ENCODE data around the gene C19orf38.
A peak's percentile ranks its signal among the peaks of the same experiment; 100 is the strongest.
"Not testable (repeated sequence)": the region's sequence is repeated elsewhere in the genome, so short reads cannot be mapped to it uniquely, and the experiment has no call there.

C19orf38 gene

GRCh38 chr19:10820173-10820572 is 28.0 kb upstream of the C19orf38 start:
- DNase-seq (ENCODE audit: low spot score) (no peak), FAIRE-seq (no peak)

GRCh38 chr19:10823690-10824089 is 24.5 kb upstream of the C19orf38 start:
- FAIRE-seq, result no peak

GRCh38 chr19:10826231-10826630 is 22.0 kb upstream of the C19orf38 start:
- FAIRE-seq, result no peak
- no peak for DNase-seq (ENCODE audit: low spot score)

More at GRCh38 chr19:10823690-10824089, 24.5 kb upstream of the C19orf38 start:
- no peak for DNase-seq (ENCODE audit: low spot score)

- DNase-seq (ENCODE audit: low spot score) (no peak), FAIRE-seq (no peak)
Measured at GRCh38 chr19:10826846-10827245, 21.4 kb upstream of the C19orf38 start.

- DNase-seq (ENCODE audit: low spot score) (no peak), FAIRE-seq (no peak)
Measured at GRCh38 chr19:10828981-10829821, 19.0 kb upstream of the C19orf38 start.

- DNase-seq (ENCODE audit: low spot score) (no peak), FAIRE-seq (no peak)
Measured at GRCh38 chr19:10829967-10830366, 18.2 kb upstream of the C19orf38 start.

- FAIRE-seq (no peak), DNase-seq (ENCODE audit: low spot score) (no peak)
Measured at GRCh38 chr19:10830370-10830769, 17.8 kb upstream of the C19orf38 start.

GRCh38 chr19:10830931-10831779 is 17.1 kb upstream of the C19orf38 start:
- DNase-seq (ENCODE audit: low spot score), result no peak

GRCh38 chr19:10831987-10832938 is 16.0 kb upstream of the C19orf38 start:
- FAIRE-seq, result no peak

More at GRCh38 chr19:10830931-10831779, 17.1 kb upstream of the C19orf38 start:
- no peak for FAIRE-seq

GRCh38 chr19:10832939-10833296 is 15.3 kb upstream of the C19orf38 start:
- DNase-seq (ENCODE audit: low spot score) (no peak), FAIRE-seq (no peak)

More at GRCh38 chr19:10831987-10832938, 16.0 kb upstream of the C19orf38 start:
- no peak for DNase-seq (ENCODE audit: low spot score)

GRCh38 chr19:10835089-10835753 is 13.0 kb upstream of the C19orf38 start:
- no peak for FAIRE-seq
- no peak for DNase-seq (ENCODE audit: low spot score)

- FAIRE-seq (no peak), DNase-seq (ENCODE audit: low spot score) (peak; percentile 95)
Measured at GRCh38 chr19:10835754-10836478, 12.3 kb upstream of the C19orf38 start, which contains the start of gene TMED1. TMED1 (minus strand) TSS chr19:10836212; CDS start chr19:10836191, 21 bp downstream.

GRCh38 chr19:10836479-10837330 is 11.5 kb upstream of the C19orf38 start:
- FAIRE-seq, result no peak
- DNase-seq (ENCODE audit: low spot score), result peak; percentile 78

GRCh38 chr19:10837649-10838048 is 10.6 kb upstream of the C19orf38 start:
- DNase-seq (ENCODE audit: low spot score); FAIRE-seq: not testable (repeated sequence)

GRCh38 chr19:10838377-10838776 is 9.8 kb upstream of the C19orf38 start:
- no peak for FAIRE-seq
- DNase-seq (ENCODE audit: low spot score), result no peak

- no peak for FAIRE-seq
- DNase-seq (ENCODE audit: low spot score), result no peak
Measured at GRCh38 chr19:10839114-10840050, 8.8 kb upstream of the C19orf38 start.

- no peak for FAIRE-seq
- DNase-seq (ENCODE audit: low spot score), result no peak
Measured at GRCh38 chr19:10842788-10843187, 5.4 kb upstream of the C19orf38 start.

Measured in urothelium cell line (cell line).